Stimulated activated CD4-positive, alpha-beta T cell treated with anti-CD3 and anti-CD28 coated beads, Interleukin-15, amount 100 ng/mL, for 1 hour (primary cell): ENCODE results near the gene ERICH4.

Experiments used
- DNase-seq, 2 donors: peaks; one replicate each; pipeline ENCODE4 v3.0.0-alpha.2; 2020; ENCODE audit warnings: low read depth in 1 of 2, low spot score in 1 of 2

ERICH4 gene

DNA sequence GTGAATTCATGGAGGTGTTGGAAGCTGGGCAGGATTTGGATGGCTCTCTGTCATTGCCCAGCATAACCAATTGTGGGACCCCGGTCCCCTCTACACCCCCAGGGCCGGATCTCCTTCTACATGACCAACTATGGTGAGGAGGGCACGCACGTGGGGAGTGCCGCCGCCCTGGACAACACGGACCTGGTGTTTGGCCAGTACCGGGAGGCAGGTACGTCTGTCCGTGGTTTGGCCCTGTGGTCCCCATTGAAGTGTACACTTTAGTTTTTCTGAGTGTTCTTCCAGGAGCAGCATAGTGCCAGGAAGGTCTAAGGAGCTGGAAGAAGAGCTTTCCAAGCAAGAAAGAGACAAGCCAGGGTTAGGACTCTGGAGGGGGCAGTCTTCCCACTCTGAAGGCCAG is 29.0 kb upstream of the ERICH4 start:
- no peak for DNase-seq

GRCh38 chr19:41414461-41414860 is 28.5 kb upstream of the ERICH4 start:
- DNase-seq = no peak

GRCh38 chr19:41415154-41415571 is 27.8 kb upstream of the ERICH4 start:
- no peak for DNase-seq

DNA sequence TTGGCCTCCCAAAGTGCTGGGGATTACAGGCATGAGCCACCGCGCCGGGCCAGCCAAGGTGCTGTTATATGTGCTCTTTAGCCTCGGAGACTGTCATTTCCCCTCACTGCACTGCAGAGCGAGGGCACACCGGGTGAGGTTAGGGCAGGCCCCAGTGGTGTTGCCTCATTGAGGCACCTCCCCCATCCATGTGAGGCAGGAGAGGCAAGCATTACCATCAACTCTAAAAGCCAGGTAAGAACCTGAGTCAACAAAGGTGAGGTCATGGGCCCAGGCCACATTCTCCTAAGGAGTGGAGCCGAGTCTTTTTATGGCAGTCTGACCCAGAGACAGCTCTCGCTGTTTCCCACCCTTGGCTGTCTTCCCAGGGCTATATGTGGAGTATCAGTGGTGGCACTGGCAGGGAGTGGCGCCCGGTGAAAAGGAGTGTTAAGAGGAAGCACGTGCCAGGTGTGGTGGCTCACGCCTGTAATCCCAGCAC is 26.7 kb upstream of the ERICH4 start:
- DNase-seq = no peak

- no peak for DNase-seq
Observed at GRCh38 chr19:41420101-41420880, 22.7 kb upstream of the ERICH4 start.

DNA sequence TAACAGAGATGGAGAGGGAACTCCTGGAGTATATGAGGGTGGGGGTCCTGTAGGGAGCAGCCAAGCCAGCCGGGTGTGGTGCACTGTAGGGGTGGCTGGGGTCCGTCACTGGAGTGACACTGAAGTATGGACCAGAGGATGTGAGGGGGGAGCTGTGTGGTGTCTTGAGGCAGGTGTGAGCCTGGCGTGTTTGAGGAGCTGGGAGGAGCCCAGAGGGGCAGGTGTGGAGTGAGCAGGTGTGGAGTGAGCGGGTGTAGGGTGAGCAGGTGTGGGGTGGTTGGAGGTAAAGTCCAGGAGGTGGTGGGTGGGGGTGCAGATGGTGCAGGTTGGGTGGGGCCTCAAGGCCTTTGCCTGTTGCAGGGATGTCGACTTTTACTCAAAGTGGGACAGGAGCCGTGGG is 21.6 kb upstream of the ERICH4 start:
- no peak for DNase-seq

DNA sequence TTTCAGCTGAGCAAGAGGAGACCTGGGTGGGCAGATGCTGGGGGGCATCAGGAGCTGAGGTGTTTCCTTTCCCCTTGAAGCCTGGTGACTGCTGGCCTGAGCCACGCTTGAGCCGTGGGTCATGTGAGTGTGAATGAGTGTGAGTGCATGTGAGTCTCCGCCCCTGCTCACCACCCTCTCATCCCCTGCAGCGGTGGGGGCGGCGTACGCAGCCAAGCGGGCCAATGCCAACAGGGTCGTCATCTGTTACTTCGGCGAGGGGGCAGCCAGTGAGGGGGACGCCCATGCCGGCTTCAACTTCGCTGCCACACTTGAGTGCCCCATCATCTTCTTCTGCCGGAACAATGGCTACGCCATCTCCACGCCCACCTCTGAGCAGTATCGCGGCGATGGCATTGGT is 21.0 kb upstream of the ERICH4 start:
- no peak for DNase-seq

DNA sequence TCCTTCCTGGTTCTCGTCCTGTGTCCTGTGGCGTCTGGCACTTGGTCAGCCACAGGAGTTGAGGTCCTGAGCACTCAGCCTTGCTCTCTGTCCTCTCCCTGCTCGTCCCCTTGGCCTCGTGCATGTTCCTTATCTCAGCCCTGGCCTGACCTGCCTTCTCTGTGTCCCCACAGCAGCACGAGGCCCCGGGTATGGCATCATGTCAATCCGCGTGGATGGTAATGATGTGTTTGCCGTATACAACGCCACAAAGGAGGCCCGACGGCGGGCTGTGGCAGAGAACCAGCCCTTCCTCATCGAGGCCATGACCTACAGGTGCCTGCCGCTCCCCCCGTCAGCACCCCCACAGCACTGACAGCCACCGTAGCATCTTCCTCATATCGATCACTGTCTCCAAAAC is 20.5 kb upstream of the ERICH4 start:
- no peak for DNase-seq

DNA sequence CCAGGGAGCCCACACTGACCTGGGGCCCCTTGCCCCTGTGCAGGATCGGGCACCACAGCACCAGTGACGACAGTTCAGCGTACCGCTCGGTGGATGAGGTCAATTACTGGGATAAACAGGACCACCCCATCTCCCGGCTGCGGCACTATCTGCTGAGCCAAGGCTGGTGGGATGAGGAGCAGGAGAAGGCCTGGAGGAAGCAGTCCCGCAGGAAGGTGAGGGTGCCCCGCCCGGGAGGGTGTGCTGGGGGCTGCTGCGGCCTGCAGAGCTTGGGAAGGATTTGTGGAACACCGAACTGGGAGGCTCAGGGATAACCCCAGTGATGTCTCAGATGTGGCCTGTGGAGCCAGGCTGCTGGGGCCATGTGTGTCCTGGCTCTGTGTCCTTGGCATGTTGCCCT is 20.0 kb upstream of the ERICH4 start:
- DNase-seq = no peak

GRCh38 chr19:41424335-41425173 is 18.4 kb upstream of the ERICH4 start:
- DNase-seq = no peak

DNA sequence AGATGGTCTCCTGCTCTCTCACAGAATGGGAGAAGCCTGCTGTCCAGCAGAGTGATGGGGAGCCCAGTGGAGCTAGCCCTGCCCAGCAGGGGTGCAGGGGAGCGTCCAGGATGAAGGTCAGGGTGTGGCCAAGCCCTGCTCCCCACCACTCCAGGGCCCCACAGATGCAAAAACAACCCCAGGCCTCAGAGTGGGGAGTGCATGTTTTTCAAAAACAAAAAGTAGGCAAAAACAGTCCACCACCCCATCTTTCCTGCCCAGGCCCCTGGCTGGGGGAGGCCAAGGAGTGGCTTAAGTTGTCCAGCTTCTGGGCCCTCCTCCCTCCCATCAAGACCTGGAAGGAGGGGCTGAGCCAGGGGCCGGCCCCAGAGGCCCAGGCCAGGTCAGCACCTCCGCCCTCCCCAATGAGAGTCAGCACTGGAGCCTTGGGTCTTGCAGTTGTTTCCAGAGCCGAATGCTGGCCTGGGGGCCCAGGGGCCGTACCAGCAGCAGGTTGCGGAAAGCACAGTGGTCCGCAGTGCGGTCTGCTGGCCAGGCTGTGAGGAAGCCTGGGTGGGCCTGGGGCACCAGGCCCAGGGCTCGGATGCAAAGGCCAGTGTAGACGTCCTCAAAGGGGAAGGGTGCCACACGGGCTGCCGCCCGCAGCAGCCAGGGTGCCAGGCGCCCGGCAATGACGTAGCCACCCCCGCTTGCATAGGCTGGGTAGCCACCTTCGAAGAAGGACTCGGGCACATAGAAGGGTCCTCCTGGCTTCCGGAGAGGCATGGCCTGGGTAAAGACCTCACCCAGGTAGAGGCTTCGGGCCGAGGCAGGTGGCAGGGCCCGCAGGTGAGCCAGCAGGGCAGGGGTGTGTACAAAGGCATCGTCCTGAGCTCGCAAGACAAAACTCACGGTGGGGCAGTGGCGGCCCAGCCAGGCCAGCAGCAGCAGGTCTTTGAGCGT is 17.5 kb upstream of the ERICH4 start:
- DNase-seq = no peak

- no peak for DNase-seq
Observed at GRCh38 chr19:41426116-41426841, 16.7 kb upstream of the ERICH4 start.

DNA sequence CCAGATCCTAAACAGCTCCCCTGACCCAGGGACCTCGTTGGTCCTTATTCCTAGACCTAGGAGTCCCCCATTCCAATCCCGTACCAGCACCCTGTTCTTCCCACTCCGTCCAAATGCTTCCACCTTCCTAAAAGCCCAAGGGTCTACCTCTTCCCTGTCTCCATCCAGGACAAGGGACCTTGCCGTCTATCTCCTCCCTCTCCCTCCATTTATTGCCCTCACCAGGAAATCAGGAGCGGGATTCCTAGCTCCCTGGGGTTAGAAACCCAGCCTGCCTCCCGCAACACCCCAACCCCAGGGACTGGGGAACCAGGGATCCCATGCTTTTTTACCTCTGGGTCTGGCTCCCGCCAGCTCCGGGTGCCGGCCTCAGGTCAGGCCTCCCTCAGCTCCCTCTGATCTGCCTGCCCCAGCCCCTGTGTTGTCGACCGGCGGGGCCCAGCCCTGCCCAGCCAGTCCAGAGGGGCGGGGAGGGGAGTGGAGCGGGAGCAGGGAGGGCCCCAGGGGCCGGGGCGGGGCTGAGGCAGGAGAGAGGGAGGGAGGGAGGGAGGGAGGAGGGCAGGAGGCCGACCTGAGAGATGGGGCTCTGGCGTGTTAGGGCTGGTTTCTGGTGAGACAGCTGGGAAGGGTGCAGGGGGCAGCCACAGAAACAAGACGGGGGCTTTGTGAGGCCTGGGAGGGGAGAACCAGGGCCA is 15.9 kb upstream of the ERICH4 start, which contains the start of gene B3GNT8:
TSS of gene B3GNT8 (minus strand) at position 423 of the 695 bp plus-strand sequence. CDS start 596 bp downstream, outside the sequence.
- peak in 1 of 2 donors; percentile 25 for DNase-seq

- DNase-seq = peak in 1 of 2 donors; percentile 5
Observed at GRCh38 chr19:41427647-41428480, 15.1 kb upstream of the ERICH4 start.

DNA sequence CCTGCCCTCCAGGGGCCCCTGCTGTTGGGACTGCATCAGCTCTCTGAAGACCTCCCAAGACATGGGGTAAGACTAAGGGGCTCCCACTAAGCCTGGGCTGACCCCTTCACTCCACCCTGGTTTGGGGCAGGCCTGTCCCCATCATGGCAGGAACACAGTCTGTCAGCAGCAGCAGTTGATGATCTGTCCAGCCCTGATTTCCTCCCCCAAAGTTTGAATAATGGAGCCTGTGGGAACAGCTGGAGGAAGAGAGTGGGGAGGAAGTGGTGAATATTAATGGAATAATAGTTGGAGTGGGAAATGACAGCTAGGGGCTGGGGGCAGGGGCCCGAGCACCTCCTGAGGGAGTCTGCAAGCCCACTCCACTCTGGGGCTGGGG is 14.5 kb upstream of the ERICH4 start:
- DNase-seq = no peak

GRCh38 chr19:41430922-41431321 is 12.0 kb upstream of the ERICH4 start:
- no peak for DNase-seq

DNA sequence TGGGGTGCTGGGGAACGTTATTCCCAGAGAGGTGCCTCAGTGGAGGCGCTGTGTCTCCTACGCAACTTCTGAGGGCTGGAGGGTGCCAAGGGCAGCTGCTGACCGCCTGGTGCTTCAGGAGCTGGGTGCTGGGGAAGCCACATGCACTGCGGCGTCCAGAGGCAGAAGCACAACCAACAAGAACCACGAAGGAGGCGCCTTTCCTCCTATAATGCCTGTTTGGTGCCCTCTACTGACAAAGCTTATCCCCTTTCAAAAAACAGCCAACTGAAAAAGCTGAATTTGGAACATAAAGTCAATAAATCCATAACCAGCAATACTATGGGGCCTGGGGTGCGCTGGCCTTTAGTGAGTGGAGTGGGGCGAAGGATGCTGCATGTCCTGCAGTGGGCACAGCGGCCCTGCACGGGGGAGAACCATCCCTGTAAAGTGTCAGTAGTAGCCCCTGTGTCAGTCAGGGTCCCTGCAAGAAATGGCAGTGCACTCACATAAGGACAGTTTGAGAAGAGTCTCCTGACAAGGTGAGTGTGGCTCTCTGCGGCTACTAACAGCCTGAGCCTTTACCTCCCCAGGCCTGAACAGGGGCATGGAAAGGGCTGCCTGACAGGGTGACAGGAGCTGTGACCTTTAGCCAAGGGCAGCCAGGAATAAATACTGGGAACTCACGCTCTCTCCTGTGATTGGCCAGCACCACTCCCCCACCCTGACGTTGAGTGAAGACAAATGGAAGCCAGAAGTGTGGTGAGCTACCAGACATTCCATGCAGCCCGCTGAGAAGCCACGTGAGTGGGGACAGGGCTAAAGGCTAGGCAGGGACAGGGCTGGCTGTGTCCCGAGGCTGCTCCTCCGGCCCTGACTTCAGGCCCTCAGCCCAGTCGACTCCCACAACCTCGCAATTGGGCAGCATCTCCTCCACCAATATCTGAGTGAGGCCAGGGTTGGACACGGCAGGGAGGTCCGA is 11.2 kb upstream of the ERICH4 start:
- DNase-seq = no peak

DNA sequence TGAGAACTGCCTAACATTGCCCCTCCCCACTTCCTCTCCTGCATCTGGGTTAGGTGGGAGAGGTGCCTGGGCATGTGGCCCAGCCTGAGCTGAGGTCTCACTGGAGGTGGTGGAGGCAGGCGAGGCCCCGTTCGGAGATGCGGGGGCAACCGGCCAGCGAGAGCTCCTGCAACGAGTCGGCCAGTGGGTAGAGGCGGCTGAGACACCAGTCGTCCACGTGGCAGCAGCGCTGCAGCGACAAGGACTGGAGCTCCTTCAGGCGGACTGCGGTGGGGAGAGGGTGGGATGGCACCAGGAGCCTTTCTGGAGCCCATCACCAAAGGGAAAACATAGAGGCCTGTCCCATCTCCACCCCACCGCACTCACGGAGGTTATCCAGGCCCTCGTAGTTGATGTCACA is 9.8 kb upstream of the ERICH4 start:
- DNase-seq = no peak
